ENCODE data around the gene GLS. TPM values are rescaled to one million over a fixed set of nuclear protein-coding genes. Genes with fewer than 3 reads are reported as not detected.

Gene GLS
- total RNA-seq, 1 donor from 2014 or later: 88.9 TPM

GRCh38 chr2:190912726-190913125 is 32.1 kb downstream of the GLS start:
- H3K27ac ChIP-seq: no peak overlapping the region
- TF ChIP-seq POLR2A (IDR thresholded peaks at IDR 0.05) (no peak), POLR2AphosphoS5 (IDR thresholded peaks at IDR 0.05; ENCODE audit: insufficient read depth in 1 of 2, low read depth in 1 of 2) (no peak), CTCF (IDR thresholded peaks at IDR 0.05) (no peak)
- H3K4me3 ChIP-seq: no peak overlapping the region
- no peak for DNase-seq (ENCODE audit: extremely low spot score in 2 of 2)
- intact Hi-C loops (cut with DNase I): no loop called here
- no peaks in the 10 kb centered on the region for H3K9me3 ChIP-seq
- H3K4me1 ChIP-seq: no peaks in the 10 kb centered on the region
- no peaks in the 10 kb centered on the region for H3K27me3 ChIP-seq
- peaks cover 0 to 10% of the 10 kb centered on the region in 2 donors for H3K36me3 ChIP-seq

- Histone ChIP-seq H3K36me3 (peaks cover 0 to 12% of the 10 kb centered on the region in 2 donors), H3K4me3 (no peak overlapping the region), H3K9me3 (no peaks in the 10 kb centered on the region), H3K27me3 (no peaks in the 10 kb centered on the region), H3K4me1 (no peaks in the 10 kb centered on the region), H3K27ac (no peak overlapping the region)
- no peak for TF ChIP-seq POLR2AphosphoS5 (IDR thresholded peaks at IDR 0.05; ENCODE audit: insufficient read depth in 1 of 2, low read depth in 1 of 2)
- TF ChIP-seq CTCF (IDR thresholded peaks at IDR 0.05): no peak
- TF ChIP-seq POLR2A (IDR thresholded peaks at IDR 0.05): no peak
- DNase-seq (ENCODE audit: extremely low spot score in 2 of 2): no peak
- intact Hi-C loops (cut with DNase I): no loop called here
These were observed 33.1 kb downstream of the GLS start for GRCh38 chr2:190913725-190914124.

GRCh38 chr2:190916829-190917228 is 36.2 kb downstream of the GLS start:
- Histone ChIP-seq H3K4me3 (no peak overlapping the region), H3K4me1 (no peaks in the 10 kb centered on the region), H3K9me3 (no peaks in the 10 kb centered on the region), H3K36me3 (peaks cover 0 to 19% of the 10 kb centered on the region in 2 donors), H3K27ac (no peak overlapping the region), H3K27me3 (no peaks in the 10 kb centered on the region)
- intact Hi-C loops (cut with DNase I): no loop called here
- TF ChIP-seq CTCF (IDR thresholded peaks at IDR 0.05) (no peak), POLR2AphosphoS5 (IDR thresholded peaks at IDR 0.05; ENCODE audit: insufficient read depth in 1 of 2, low read depth in 1 of 2) (no peak), POLR2A (IDR thresholded peaks at IDR 0.05) (no peak)
- no peak for DNase-seq (ENCODE audit: extremely low spot score in 2 of 2)

- H3K27ac ChIP-seq: no peak overlapping the region
- peaks cover 0 to 45% of the 10 kb centered on the region in 2 donors for H3K36me3 ChIP-seq
- intact Hi-C loops (cut with DNase I): no loop called here
- H3K27me3 ChIP-seq: no peaks in the 10 kb centered on the region
- no peak for TF ChIP-seq POLR2A (IDR thresholded peaks at IDR 0.05)
- no peak for TF ChIP-seq POLR2AphosphoS5 (IDR thresholded peaks at IDR 0.05; ENCODE audit: insufficient read depth in 1 of 2, low read depth in 1 of 2)
- TF ChIP-seq CTCF (IDR thresholded peaks at IDR 0.05): no peak
- no peaks in the 10 kb centered on the region for H3K4me1 ChIP-seq
- no peak overlapping the region for H3K4me3 ChIP-seq
- H3K9me3 ChIP-seq: no peaks in the 10 kb centered on the region
- no peak for DNase-seq (ENCODE audit: extremely low spot score in 2 of 2)
These were observed 39.5 kb downstream of the GLS start for GRCh38 chr2:190920085-190920484.

- peaks cover 0 to 40% of the 10 kb centered on the region in 2 donors for H3K36me3 ChIP-seq
- TF ChIP-seq CTCF (IDR thresholded peaks at IDR 0.05): no peak
These were observed 41.8 kb downstream of the GLS start for GRCh38 chr2:190922376-190922775.

More at GRCh38 chr2:190922376-190922775, 41.8 kb downstream of the GLS start:
- Histone ChIP-seq H3K4me3 (no peak overlapping the region), H3K27ac (no peak overlapping the region), H3K4me1 (no peaks in the 10 kb centered on the region), H3K9me3 (no peaks in the 10 kb centered on the region), H3K27me3 (no peaks in the 10 kb centered on the region)
- no peak for DNase-seq (ENCODE audit: extremely low spot score in 2 of 2)
- intact Hi-C loops (cut with DNase I): no loop called here

All from vagina (tissue), 2 donors.